Sigmoid colon (tissue), 4 donors: ENCODE measurements around the gene CAMTA1.

ENCODE experiments used
- EP300 ChIP-seq, 4 donors: sonication (generic); formaldehyde crosslinking; IDR thresholded peaks; one replicate each; pipeline ENCODE4 v1.6.1; 2017; ENCODE audit warnings: antibody characterized with exemption in 4 of 4
- POLR2A ChIP-seq, 2 donors: fragments of 450-650 bp; IDR thresholded peaks; one replicate each; pipeline ENCODE4 v1.6.1; 2016; ENCODE audit warnings: antibody characterized with exemption in 2 of 2, mild to moderate bottlenecking in 2 of 2, moderate library complexity in 2 of 2
- TF ChIP-seq, protein P1 (sequence below), 4 experiments: fragments of 450-650 bp in 3 of 4; fragments of 200-600 bp in 1 of 4; IDR thresholded peaks; one replicate each; pipeline ENCODE4 v1.5.1; 2016 to 2019; ENCODE audit warnings: antibody characterized with exemption in 4 of 4, mild to moderate bottlenecking in 3 of 4, moderate library complexity in 2 of 4

DNA sequence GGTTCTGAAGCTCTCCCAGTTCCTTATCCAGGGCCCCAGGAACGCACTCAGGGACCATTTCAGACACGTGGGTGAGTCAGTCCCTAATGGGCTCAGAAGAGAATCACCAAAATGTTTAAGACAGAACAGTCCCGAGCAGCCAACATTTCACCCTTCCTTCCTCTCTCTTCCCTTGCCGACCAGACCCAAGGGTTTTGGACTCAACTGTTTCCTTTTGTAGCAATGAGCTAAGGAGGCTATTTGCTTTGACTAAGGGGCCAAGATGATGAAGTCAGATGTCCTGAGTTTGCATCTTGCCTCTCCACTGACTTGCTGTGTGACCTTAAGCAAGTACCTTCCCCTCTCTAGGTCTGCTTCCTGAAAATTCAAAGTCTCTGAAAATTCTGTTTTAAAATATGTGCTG lies 513.5 kb downstream of the CAMTA1 start:
- TF ChIP-seq, protein P1, sequence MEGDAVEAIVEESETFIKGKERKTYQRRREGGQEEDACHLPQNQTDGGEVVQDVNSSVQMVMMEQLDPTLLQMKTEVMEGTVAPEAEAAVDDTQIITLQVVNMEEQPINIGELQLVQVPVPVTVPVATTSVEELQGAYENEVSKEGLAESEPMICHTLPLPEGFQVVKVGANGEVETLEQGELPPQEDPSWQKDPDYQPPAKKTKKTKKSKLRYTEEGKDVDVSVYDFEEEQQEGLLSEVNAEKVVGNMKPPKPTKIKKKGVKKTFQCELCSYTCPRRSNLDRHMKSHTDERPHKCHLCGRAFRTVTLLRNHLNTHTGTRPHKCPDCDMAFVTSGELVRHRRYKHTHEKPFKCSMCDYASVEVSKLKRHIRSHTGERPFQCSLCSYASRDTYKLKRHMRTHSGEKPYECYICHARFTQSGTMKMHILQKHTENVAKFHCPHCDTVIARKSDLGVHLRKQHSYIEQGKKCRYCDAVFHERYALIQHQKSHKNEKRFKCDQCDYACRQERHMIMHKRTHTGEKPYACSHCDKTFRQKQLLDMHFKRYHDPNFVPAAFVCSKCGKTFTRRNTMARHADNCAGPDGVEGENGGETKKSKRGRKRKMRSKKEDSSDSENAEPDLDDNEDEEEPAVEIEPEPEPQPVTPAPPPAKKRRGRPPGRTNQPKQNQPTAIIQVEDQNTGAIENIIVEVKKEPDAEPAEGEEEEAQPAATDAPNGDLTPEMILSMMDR (IDR thresholded peaks at IDR 0.05) = no peak
- no peak for TF ChIP-seq POLR2A (IDR thresholded peaks at IDR 0.05)
- no peak for TF ChIP-seq EP300 (IDR thresholded peaks at IDR 0.05)
